WTC11 (cell line): ENCODE data around the gene EME1. TPM values are rescaled to one million over a fixed set of nuclear protein-coding genes. Genes with fewer than 3 reads are reported as not detected.
A peak's percentile ranks its signal among the peaks of the same experiment; 100 is the strongest.

Experiments used
- ATAC-seq: fragments of 200-7000 bp; cut with Tn5 transposase; 2 replicates; pipeline ENCODE4 v1.10.0; 2021; ENCODE audit warnings: mild to moderate bottlenecking, moderate library complexity
- CTCF ChIA-PET: fragments of 300-600 bp; sonication (Branson Sonifier 250); formaldehyde crosslinking; loops from one replicate; lab custom pipeline; 2021; ENCODE audit warnings: antibody characterized with exemption; lab: Charles Lee
- POLR2A ChIA-PET: fragments of 350-600 bp; sonication (Branson Sonifier 250); formaldehyde crosslinking; loops from one replicate; lab custom pipeline; 2021; ENCODE audit warnings: antibody characterized with exemption; lab: Charles Lee
- DNase-seq: peaks from one replicate; pipeline ENCODE4 v3.0.0; 2021; ENCODE audit warnings: low spot score
- H3K27ac Mint-ChIP-seq: 2 replicates; pipeline ENCODE4 v1.8.0; 2021; ENCODE audit warnings: mixed read lengths
- H3K27me3 Mint-ChIP-seq: 2 replicates; pipeline ENCODE4 v1.8.0; 2021; ENCODE audit warnings: low read depth, mild to moderate bottlenecking, moderate library complexity, mixed read lengths
- H3K36me3 Mint-ChIP-seq: 2 replicates; pipeline ENCODE4 v1.8.0; 2021; ENCODE audit warnings: mixed read lengths
- H3K4me1 Mint-ChIP-seq: 2 replicates; pipeline ENCODE4 v1.8.0; 2022; ENCODE audit warnings: mixed read lengths
- H3K4me3 Mint-ChIP-seq: 2 replicates; pipeline ENCODE4 v1.8.0; 2021; ENCODE audit warnings: mild to moderate bottlenecking, moderate library complexity, mixed read lengths
- H3K9me3 Mint-ChIP-seq: 2 replicates; pipeline ENCODE4 v1.8.0; 2021; ENCODE audit warnings: mixed read lengths
- ATF2 ChIP-seq: sonication (generic); formaldehyde crosslinking; IDR thresholded peaks from 2 replicates; pipeline ENCODE4 v1.8.1; 2022; ENCODE audit warnings: low read depth, missing genetic modification reagents, borderline replicate concordance
- ATF3 ChIP-seq: sonication (generic); formaldehyde crosslinking; conservative IDR thresholded peaks from 2 replicates; pipeline ENCODE4 v1.8.1; 2022; ENCODE audit warnings: mild to moderate bottlenecking, missing genetic modification reagents
- E2F4 ChIP-seq: sonication (generic); formaldehyde crosslinking; IDR thresholded peaks from 2 replicates; pipeline ENCODE4 v1.8.1; 2022; ENCODE audit warnings: low read depth, mild to moderate bottlenecking, moderate library complexity, missing genetic modification reagents, borderline replicate concordance
- ETV6 ChIP-seq: sonication (generic); formaldehyde crosslinking; IDR thresholded peaks from 2 replicates; pipeline ENCODE4 v1.8.1; 2022; ENCODE audit warnings: mild to moderate bottlenecking, missing genetic modification reagents
- FOXP1 ChIP-seq: sonication (generic); formaldehyde crosslinking; IDR thresholded peaks from 2 replicates; pipeline ENCODE4 v1.8.0; 2022; ENCODE audit warnings: missing genetic modification reagents, mild to moderate bottlenecking, moderate library complexity, borderline replicate concordance
- MXD4 ChIP-seq: fragments of 250-450 bp; sonication (Bioruptor Pico); IDR thresholded peaks from 2 replicates; pipeline ENCODE4 v1.8.0; 2021; ENCODE audit warnings: mild to moderate bottlenecking, moderate library complexity, borderline replicate concordance
- NR3C1 ChIP-seq: sonication (generic); formaldehyde crosslinking; conservative IDR thresholded peaks from 2 replicates; pipeline ENCODE4 v1.8.1; 2023; ENCODE audit warnings: low read depth, mild to moderate bottlenecking, missing genetic modification reagents
- PRRX2 ChIP-seq: fragments of 250-450 bp; sonication (Bioruptor Pico); IDR thresholded peaks from 2 replicates; pipeline ENCODE4 v1.8.0; 2021; ENCODE audit warnings: mild to moderate bottlenecking
- SMAD3 ChIP-seq: sonication (generic); formaldehyde crosslinking; IDR thresholded peaks from 2 replicates; pipeline ENCODE4 v1.8.0; 2022; ENCODE audit warnings: missing genetic modification reagents, mild to moderate bottlenecking, borderline replicate concordance
- SP1 ChIP-seq: sonication (generic); formaldehyde crosslinking; conservative IDR thresholded peaks from 2 replicates; pipeline ENCODE4 v1.8.1; 2022; ENCODE audit warnings: missing genetic modification reagents
- TEAD1 ChIP-seq: sonication (generic); formaldehyde crosslinking; IDR thresholded peaks from 2 replicates; pipeline ENCODE4 v1.8.0; 2022; ENCODE audit warnings: mild to moderate bottlenecking, missing genetic modification reagents
- TEAD4 ChIP-seq: sonication (generic); formaldehyde crosslinking; IDR thresholded peaks from 2 replicates; pipeline ENCODE4 v1.8.0; 2022; ENCODE audit warnings: mild to moderate bottlenecking, missing genetic modification reagents
- ZBTB21 ChIP-seq: sonication (generic); formaldehyde crosslinking; IDR thresholded peaks from 2 replicates; pipeline ENCODE4 v1.8.1; 2023; ENCODE audit warnings: mild to moderate bottlenecking, missing genetic modification reagents, borderline replicate concordance
- total RNA-seq: library from RNA; stranded (reverse); gene quantifications from 3 replicates; pipeline ENCODE4 v1.2.3, GENCODE V29; 2021
- TF ChIP-seq, protein P1 (sequence below): sonication (generic); formaldehyde crosslinking; IDR thresholded peaks from 2 replicates; pipeline ENCODE4 v1.8.0; 2023; ENCODE audit warnings: missing genetic modification reagents
- TF ChIP-seq, protein P2 (sequence below): fragments of 250-450 bp; sonication (Bioruptor Pico); IDR thresholded peaks from 2 replicates; pipeline ENCODE4 v1.9.0; 2021; ENCODE audit warnings: moderate library complexity, mild to moderate bottlenecking, inconsistent platforms, borderline replicate concordance
- TF ChIP-seq, protein P3 (sequence below): sonication (generic); formaldehyde crosslinking; IDR thresholded peaks from 2 replicates; pipeline ENCODE4 v1.8.0; 2023; ENCODE audit warnings: missing genetic modification reagents, mild to moderate bottlenecking, borderline replicate concordance
- TF ChIP-seq, protein P4 (sequence below): sonication (generic); formaldehyde crosslinking; IDR thresholded peaks from 2 replicates; pipeline ENCODE4 v1.8.0; 2023; ENCODE audit warnings: mild to moderate bottlenecking, missing genetic modification reagents
- TF ChIP-seq, protein P5 (sequence below): sonication (generic); formaldehyde crosslinking; IDR thresholded peaks from 2 replicates; pipeline ENCODE4 v1.8.0; 2022; ENCODE audit warnings: mild to moderate bottlenecking, missing genetic modification reagents
- TF ChIP-seq, protein P6 (sequence below): sonication (generic); formaldehyde crosslinking; IDR thresholded peaks from 2 replicates; pipeline ENCODE4 v1.8.0; 2022; ENCODE audit warnings: mild to moderate bottlenecking, missing genetic modification reagents

EME1 gene
- total RNA-seq, 1 experiment from 2014 or later, result 24.9 TPM

DNA sequence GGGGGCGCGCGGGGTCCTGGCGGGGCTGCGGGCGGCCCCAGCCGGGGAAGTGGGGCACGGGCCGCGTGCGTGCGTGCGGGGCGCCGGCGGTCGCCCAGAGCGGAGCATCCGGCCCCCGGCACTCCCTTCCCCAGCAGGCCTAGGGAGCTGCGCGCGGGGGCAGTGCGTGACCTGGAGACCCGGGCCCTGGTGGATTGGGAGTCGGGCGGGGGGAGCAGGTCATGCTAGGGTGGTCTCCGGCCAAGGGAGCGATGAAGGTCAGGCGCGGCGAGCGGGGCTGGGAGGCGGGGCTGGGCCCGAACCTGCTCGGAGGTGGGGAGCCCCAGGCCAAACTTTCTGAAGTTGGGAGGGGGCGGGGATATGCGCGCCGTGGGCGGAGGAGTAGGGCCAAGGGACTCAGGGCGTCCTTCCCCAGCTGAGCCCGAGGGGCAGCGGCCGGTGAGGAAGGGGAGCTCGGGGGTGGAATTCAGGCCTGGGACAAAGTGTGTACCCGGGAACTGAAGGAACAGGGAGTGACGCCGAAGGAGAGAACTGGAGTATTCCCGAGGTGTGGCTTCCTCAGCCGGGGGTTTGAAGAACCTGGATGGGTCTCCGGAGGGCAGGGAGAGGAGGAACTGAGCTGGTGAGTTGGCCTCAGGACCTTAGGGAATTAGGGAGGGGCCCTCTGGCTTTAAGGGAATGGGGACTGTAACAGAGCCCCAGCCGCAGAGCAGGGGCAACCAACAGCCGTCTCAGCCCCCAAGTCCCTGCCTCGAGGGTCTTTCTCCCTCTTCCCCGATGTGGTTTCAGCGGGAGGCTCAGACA, 26.5 kb upstream of the EME1 start:
- Mint-ChIP-seq H3K4me3 (peak overlapping the region; percentile 93), H3K27me3 (peaks cover 11% of the 10 kb centered on the region), H3K27ac (peak overlapping the region; percentile 57; the same call in 1 of the 2 replicates), H3K9me3 (no peaks in the 10 kb centered on the region), H3K4me1 (peaks cover 32% of the 10 kb centered on the region), H3K36me3 (no peaks in the 10 kb centered on the region)
- DNase-seq, result peak; percentile 65
- ChIA-PET POLR2A (interaction anchor here (0.6 to 1.6 kb wide), 3 partner anchors 16 to 1009 kb away, joined by 3 to 7 read pairs (median 4); partner anchors contain the start of gene LRRC59), CTCF (interaction anchor here (0.6 to 5.0 kb wide), 13 partner anchors 13 to 252 kb away, joined by 3 to 31 read pairs (median 7); partner anchors contain the start of genes COL1A1, LRRC59 and TMEM92)
- ATAC-seq, result peak; percentile 66
- no peak for TF ChIP-seq TEAD1
- TF ChIP-seq, protein P1, sequence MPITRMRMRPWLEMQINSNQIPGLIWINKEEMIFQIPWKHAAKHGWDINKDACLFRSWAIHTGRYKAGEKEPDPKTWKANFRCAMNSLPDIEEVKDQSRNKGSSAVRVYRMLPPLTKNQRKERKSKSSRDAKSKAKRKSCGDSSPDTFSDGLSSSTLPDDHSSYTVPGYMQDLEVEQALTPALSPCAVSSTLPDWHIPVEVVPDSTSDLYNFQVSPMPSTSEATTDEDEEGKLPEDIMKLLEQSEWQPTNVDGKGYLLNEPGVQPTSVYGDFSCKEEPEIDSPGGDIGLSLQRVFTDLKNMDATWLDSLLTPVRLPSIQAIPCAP (CRISPR knock-in tag), result 0 out of 2 replicates have a peak, but pooled peaks have one; percentile 42
- TF ChIP-seq, protein P2, sequence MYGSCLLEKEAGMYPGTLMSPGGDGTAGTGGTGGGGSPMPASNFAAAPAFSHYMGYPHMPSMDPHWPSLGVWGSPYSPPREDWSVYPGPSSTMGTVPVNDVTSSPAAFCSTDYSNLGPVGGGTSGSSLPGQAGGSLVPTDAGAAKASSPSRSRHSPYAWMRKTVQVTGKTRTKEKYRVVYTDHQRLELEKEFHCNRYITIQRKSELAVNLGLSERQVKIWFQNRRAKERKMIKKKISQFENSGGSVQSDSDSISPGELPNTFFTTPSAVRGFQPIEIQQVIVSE (CRISPR knock-in tag), result no peak
- no peak for TF ChIP-seq E2F4 (CRISPR knock-in tag)
- no peak for TF ChIP-seq SMAD3
- no peak for TF ChIP-seq ATF3 (CRISPR knock-in tag)
- TF ChIP-seq, protein P3, sequence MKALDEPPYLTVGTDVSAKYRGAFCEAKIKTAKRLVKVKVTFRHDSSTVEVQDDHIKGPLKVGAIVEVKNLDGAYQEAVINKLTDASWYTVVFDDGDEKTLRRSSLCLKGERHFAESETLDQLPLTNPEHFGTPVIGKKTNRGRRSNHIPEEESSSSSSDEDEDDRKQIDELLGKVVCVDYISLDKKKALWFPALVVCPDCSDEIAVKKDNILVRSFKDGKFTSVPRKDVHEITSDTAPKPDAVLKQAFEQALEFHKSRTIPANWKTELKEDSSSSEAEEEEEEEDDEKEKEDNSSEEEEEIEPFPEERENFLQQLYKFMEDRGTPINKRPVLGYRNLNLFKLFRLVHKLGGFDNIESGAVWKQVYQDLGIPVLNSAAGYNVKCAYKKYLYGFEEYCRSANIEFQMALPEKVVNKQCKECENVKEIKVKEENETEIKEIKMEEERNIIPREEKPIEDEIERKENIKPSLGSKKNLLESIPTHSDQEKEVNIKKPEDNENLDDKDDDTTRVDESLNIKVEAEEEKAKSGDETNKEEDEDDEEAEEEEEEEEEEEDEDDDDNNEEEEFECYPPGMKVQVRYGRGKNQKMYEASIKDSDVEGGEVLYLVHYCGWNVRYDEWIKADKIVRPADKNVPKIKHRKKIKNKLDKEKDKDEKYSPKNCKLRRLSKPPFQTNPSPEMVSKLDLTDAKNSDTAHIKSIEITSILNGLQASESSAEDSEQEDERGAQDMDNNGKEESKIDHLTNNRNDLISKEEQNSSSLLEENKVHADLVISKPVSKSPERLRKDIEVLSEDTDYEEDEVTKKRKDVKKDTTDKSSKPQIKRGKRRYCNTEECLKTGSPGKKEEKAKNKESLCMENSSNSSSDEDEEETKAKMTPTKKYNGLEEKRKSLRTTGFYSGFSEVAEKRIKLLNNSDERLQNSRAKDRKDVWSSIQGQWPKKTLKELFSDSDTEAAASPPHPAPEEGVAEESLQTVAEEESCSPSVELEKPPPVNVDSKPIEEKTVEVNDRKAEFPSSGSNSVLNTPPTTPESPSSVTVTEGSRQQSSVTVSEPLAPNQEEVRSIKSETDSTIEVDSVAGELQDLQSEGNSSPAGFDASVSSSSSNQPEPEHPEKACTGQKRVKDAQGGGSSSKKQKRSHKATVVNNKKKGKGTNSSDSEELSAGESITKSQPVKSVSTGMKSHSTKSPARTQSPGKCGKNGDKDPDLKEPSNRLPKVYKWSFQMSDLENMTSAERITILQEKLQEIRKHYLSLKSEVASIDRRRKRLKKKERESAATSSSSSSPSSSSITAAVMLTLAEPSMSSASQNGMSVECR, result 0 out of 2 replicates have a peak, but pooled peaks have one; percentile 34
- peak; percentile 12; the same call in 1 of the 2 replicates for TF ChIP-seq SP1 (CRISPR knock-in tag)
- no peak for TF ChIP-seq ZBTB21 (CRISPR knock-in tag)
- TF ChIP-seq, protein P4, sequence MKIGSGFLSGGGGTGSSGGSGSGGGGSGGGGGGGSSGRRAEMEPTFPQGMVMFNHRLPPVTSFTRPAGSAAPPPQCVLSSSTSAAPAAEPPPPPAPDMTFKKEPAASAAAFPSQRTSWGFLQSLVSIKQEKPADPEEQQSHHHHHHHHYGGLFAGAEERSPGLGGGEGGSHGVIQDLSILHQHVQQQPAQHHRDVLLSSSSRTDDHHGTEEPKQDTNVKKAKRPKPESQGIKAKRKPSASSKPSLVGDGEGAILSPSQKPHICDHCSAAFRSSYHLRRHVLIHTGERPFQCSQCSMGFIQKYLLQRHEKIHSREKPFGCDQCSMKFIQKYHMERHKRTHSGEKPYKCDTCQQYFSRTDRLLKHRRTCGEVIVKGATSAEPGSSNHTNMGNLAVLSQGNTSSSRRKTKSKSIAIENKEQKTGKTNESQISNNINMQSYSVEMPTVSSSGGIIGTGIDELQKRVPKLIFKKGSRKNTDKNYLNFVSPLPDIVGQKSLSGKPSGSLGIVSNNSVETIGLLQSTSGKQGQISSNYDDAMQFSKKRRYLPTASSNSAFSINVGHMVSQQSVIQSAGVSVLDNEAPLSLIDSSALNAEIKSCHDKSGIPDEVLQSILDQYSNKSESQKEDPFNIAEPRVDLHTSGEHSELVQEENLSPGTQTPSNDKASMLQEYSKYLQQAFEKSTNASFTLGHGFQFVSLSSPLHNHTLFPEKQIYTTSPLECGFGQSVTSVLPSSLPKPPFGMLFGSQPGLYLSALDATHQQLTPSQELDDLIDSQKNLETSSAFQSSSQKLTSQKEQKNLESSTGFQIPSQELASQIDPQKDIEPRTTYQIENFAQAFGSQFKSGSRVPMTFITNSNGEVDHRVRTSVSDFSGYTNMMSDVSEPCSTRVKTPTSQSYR (CRISPR knock-in tag), result no peak
- TF ChIP-seq ATF2 (CRISPR knock-in tag), result no peak
- 0 out of 2 replicates have a peak, but pooled peaks have one; percentile 35 for TF ChIP-seq ETV6
- TF ChIP-seq, protein P5, sequence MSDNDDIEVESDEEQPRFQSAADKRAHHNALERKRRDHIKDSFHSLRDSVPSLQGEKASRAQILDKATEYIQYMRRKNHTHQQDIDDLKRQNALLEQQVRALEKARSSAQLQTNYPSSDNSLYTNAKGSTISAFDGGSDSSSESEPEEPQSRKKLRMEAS, result peak; percentile 28
- TF ChIP-seq, protein P6, sequence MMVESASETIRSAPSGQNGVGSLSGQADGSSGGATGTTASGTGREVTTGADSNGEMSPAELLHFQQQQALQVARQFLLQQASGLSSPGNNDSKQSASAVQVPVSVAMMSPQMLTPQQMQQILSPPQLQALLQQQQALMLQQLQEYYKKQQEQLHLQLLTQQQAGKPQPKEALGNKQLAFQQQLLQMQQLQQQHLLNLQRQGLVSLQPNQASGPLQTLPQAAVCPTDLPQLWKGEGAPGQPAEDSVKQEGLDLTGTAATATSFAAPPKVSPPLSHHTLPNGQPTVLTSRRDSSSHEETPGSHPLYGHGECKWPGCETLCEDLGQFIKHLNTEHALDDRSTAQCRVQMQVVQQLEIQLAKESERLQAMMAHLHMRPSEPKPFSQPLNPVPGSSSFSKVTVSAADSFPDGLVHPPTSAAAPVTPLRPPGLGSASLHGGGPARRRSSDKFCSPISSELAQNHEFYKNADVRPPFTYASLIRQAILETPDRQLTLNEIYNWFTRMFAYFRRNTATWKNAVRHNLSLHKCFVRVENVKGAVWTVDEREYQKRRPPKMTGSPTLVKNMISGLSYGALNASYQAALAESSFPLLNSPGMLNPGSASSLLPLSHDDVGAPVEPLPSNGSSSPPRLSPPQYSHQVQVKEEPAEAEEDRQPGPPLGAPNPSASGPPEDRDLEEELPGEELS (CRISPR knock-in tag), result peak; percentile 63; the same call in 1 of the 2 replicates
- 0 out of 2 replicates have a peak, but pooled peaks have one; percentile 19 for TF ChIP-seq PRRX2
- TF ChIP-seq TEAD4, result no peak
- no peak for TF ChIP-seq NR3C1 (CRISPR knock-in tag)
- no peak for TF ChIP-seq MXD4 (CRISPR knock-in tag)
- peak; percentile 58; the same call in 1 of the 2 replicates for TF ChIP-seq FOXP1 (CRISPR knock-in tag)
